G401.6 (cell line): ENCODE results near the gene DNASE1.

Experiments used
- FAIRE-seq: peaks from 2 replicates; lab custom pipeline; 2012; peaks lifted over from hg19 to GRCh38; lab: Jason Lieb, UNC

The DNASE1 gene

DNA sequence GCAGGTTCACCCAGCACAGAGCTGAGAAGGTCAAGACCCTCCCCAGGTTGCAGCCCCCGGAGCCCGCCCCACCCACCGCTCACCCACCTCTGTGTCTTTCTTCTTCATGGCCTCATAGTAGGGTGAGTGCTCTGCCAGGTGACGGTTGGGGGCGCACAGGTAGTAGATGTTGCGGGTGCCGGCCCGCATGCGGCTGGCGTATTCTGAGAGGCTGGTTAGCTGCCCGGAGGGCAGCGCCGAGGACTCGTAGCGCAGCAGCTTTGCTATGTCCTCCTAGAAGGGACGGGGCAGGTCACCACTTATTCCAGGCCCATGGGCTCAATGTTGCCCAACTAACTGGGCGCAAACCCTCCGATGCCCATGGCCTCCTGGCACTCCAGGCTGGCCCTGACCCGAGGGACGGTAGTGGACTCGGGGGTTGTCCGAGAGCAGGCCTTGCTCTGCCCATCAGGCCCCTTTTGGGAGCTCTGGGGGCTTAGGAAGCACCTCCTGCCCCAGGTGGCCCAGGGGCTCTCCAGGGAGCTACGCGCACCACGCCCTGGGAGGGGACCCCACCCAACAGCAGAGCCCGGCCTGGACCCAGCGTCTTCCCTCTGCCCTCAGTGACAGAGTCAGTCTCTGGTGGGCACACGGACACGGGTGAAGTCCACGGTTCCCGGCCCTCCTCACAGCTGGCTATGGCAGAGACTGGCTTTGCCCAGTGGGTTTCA is 9.9 kb downstream of the DNASE1 start:
- FAIRE-seq: no peak

DNA sequence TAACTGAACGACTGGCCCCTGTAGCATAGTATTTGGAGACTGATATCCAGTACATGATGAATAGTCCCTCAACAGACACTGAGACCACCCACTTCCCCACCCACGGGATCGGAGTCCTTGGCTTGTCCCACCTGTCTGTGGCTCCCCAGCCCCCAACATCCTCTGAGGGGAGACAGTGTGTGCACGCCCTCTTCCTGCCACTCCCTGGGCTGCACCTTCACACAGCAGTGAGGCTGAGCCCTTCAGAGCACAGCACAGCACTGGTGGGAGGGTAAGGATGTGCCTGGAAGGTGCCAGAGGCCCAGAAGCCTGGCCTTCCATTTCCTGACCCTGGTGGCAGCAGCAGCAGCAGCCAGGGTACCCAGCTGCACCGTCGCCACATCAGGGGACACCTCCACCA is 11.0 kb downstream of the DNASE1 start:
- no peak for FAIRE-seq

- FAIRE-seq: no peak
These were observed 14.1 kb downstream of the DNASE1 start for GRCh38 chr16:3668626-3669025.

- no peak for FAIRE-seq
These were observed 14.6 kb downstream of the DNASE1 start for GRCh38 chr16:3669082-3669481.

GRCh38 chr16:3670711-3671110 is 16.2 kb downstream of the DNASE1 start:
- no peak for FAIRE-seq

- no peak for FAIRE-seq
These were observed 16.9 kb downstream of the DNASE1 start for GRCh38 chr16:3671424-3671823.

GRCh38 chr16:3672571-3673041 is 18.1 kb downstream of the DNASE1 start:
- no peak for FAIRE-seq

- FAIRE-seq: no peak
These were observed 18.7 kb downstream of the DNASE1 start for GRCh38 chr16:3673201-3673600.

DNA sequence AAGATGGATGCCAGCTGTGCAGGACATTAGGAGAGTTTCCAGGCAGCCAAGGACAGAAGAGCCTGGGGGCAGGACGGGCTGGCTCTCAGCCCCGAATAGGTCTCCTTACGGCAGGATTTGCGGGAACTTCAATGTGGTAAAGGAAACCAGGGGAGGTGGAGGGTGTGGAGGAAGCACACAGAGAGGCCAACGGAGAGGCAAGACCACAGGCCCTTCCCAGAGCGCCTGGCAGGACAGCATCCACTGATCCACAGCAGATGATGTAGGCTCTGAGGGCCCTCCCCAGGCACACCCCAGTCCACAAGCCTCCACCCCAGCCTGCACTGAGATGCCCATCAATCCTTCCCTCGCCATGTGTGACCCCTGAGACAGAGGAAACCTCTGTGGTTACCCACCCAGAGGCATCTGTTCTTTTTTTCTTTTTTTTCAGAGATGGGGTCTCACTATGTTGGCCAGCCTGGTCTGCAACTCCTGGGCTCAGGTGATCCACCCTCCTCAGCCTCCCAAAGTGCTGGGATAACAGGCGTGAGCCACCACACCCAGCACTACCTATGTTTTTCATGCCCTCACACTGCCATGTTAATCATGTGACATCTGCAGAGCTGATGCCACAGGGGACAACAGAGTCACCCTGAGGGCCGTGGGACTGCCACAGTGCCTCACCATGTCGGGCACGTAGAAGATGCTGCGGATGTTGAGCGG is 19.3 kb downstream of the DNASE1 start:
- FAIRE-seq: no peak

- no peak for FAIRE-seq
These were observed 20.2 kb downstream of the DNASE1 start for GRCh38 chr16:3674513-3675295.

DNA sequence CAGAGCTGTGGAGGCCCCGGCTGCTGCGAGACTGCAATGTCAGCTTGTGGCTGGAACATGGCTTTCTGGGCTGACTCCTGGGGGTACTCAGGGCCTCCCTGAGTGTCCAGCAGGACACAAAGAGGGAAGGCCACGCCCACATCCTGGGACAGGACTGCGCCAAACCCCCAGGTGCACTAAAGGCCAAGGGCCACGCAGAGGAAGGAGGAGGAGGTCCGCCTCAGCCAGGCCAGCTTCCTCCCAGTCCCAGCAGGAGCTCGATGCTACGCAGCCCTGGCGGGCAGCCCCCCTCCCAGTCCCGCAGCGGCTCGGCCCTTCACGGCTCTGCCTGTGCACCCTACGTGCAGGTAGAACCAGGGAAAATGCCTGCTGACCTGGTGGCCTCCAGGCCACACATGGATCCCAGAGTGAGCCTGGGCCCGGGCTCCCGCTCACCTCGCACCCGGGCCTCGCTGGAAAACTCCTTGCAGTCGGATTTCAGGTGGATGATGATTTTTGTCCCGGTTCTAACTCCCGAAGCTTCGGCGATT is 21.2 kb downstream of the DNASE1 start:
- FAIRE-seq: no peak

GRCh38 chr16:3677994-3678393 is 23.5 kb downstream of the DNASE1 start:
- FAIRE-seq: no peak

- no peak for FAIRE-seq
These were observed 26.7 kb downstream of the DNASE1 start for GRCh38 chr16:3681206-3681605.

- no peak for FAIRE-seq
These were observed 32.5 kb downstream of the DNASE1 start for GRCh38 chr16:3687021-3687420.

GRCh38 chr16:3687792-3688191 is 33.3 kb downstream of the DNASE1 start:
- no peak for FAIRE-seq

DNA sequence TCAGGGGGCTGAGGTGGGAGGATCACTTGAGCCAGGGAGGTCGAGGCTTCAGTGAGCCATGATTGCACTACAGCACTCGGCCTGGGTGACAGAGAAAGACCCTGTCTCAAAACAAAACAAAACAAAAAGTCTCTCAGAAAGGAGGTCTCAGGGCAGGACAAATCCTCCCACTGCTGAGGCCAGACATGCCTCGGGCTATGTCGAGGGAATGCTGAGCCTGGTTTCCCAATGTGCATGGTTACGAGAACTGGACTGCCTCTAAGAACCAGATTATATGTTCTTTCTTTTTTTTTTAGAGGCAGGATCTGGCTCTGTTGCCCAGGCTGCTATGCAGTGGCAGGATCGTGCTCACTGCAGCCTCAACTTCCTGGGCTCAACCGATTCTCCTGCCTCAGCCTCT is 35.2 kb downstream of the DNASE1 start:
- no peak for FAIRE-seq

DNA sequence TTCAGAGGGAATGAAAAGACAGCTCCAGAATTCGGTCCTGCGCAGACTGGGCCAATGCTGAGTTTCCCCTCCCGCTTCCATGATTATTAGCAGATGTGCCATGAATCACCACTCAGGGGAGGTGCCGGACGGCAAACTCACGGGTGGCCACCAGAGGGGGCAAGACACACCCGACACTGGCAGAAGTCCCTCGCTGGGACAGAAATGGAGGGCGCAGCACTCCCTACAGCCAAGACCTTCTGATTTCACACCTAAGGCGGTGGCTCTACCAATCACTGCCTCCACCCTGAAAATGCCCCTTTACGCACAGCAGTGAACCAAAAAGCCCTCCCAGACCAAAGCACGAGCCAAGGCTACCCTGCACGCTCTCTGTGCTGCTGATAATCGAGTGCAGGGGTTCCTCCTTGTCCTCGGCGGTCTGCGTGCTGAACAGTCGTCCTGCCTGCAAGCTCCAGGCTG is 36.0 kb downstream of the DNASE1 start:
- no peak for FAIRE-seq

DNA sequence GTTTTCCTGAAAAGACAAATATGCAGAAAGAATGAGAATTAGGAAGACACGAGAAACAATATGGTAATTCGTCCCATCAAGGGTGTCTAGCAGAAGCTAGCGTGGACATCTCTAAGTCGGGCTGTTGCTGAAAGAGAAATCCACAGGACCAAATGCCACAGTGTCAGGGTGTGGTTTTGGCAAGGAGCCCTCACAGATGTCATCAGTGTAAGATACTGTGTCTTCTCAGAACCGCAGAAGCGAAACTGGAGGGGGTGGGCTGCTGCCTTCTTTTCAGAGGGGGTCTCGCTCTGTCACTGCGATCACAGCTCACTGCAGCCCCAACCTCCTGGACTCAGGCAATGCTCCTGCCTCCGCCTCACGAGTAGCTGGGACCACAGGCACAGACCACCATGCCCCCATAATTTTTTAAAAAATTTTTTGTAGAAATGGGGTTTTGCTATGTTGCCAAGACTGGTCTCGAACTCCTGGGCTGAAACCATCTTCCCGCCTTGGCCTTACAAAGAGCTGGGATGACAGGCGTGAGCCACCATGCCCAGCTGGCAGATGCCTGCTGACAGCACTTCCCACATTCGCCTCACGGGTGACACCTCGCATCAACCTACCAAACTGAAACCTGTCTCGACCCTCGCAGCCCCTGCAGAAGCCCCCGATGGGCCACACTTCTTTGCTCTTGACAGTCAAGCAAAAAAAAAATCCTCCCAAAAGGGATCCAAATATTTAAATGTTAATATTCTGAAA is 36.7 kb downstream of the DNASE1 start:
- FAIRE-seq: no peak

GRCh38 chr16:3691761-3692160 is 37.3 kb downstream of the DNASE1 start:
- FAIRE-seq: no peak

DNA sequence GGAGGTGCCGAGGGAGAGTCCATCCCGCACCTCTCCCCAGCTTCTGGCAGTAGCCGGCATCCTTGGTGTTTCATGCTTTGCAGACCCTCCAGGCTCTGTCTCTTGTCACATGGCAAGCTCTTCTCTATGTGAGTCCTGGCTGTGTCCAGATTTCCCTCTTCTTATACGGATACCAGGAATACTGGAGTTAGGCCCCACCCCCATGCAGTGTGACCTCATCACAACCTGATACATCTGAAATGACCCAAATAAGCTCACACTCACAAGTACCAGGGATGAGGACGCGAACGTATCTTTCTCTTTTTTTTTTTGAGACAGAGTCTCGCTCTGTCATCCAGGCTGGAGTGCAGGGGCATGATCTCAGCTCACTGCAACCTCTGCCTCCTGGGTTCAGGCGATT is 39.6 kb downstream of the DNASE1 start:
- FAIRE-seq: no peak

DNA sequence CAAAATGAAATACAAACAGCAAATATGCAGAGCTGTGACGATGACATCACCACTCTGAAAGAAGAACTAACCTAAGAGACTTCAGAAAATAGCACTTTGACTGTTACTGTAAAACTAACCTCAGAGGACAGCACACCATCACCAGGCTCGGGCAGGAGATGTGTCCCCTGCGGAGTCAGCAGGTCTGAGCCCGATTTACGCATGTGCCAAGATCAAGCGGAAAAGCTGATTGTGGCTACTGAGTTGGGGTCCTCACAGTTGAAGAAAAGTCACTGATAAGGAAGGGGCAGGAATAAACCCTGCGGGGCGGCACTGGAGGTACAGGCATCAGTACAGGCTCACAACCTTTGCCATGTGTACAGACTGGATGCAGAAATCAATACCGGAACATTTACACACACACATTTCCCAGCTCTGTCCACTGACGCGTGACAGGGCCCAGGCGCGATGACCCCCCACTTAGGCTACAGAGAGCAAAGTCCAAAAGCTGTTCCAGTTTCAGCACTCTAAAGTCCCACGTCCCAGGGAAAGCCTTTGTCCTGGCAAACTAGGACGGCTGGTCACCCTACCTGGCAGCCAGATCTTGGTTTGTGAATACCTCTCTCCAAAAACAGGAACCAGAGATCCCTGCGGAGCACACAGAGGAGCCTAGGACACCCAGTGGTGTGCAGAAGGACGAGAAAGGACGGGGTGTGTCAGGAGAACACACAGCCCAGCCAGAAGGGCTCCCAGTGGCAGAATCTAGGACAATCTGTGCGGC is 41.3 kb downstream of the DNASE1 start:
- no peak for FAIRE-seq
